ENCODE measurements around the gene GSG1L.

GSG1L gene

GRCh38 chr16:27859020-27859419 is 204.5 kb downstream of the GSG1L start:
- peaks cover 27% of the 10 kb centered on the region for H3K9me3 ChIP-seq (ENCODE audit: control insufficient read depth, low read length)
- no peak overlapping the region for H3K9ac ChIP-seq (ENCODE audit: low read length)
- no peak for DNase-seq (ENCODE audit: low read depth)

GRCh38 chr16:27853651-27854050 is 209.9 kb downstream of the GSG1L start:
- Histone ChIP-seq H3K4me3 (ENCODE audit: low read length) (no peak overlapping the region), H3K9me3 (ENCODE audit: control insufficient read depth, low read length) (no peaks in the 10 kb centered on the region), H3K4me1 (ENCODE audit: control insufficient read depth, insufficient read depth, low read length) (no peaks in the 10 kb centered on the region), H3K27me3 (replicated peaks; ENCODE audit: control insufficient read depth, insufficient read depth, low read length) (peaks cover 48% of the 10 kb centered on the region), H3K36me3 (ENCODE audit: control insufficient read depth, insufficient read depth, low read length, severe bottlenecking) (no peaks in the 10 kb centered on the region), H3K9ac (ENCODE audit: low read length) (no peak overlapping the region)
- DNase-seq (ENCODE audit: low read depth) = no peak

More at GRCh38 chr16:27859020-27859419, 204.5 kb downstream of the GSG1L start:
- Histone ChIP-seq H3K36me3 (ENCODE audit: control insufficient read depth, insufficient read depth, low read length, severe bottlenecking) (no peaks in the 10 kb centered on the region), H3K4me3 (ENCODE audit: low read length) (no peak overlapping the region), H3K4me1 (ENCODE audit: control insufficient read depth, insufficient read depth, low read length) (no peaks in the 10 kb centered on the region), H3K27me3 (replicated peaks; ENCODE audit: control insufficient read depth, insufficient read depth, low read length) (peaks cover 16% of the 10 kb centered on the region)

- no peak for DNase-seq (ENCODE audit: low read depth)
- peaks cover 51% of the 10 kb centered on the region for H3K27me3 ChIP-seq (replicated peaks; ENCODE audit: control insufficient read depth, insufficient read depth, low read length)
- no peaks in the 10 kb centered on the region for H3K36me3 ChIP-seq (ENCODE audit: control insufficient read depth, insufficient read depth, low read length, severe bottlenecking)
- H3K4me1 ChIP-seq (ENCODE audit: control insufficient read depth, insufficient read depth, low read length) = no peaks in the 10 kb centered on the region
- no peak overlapping the region for H3K4me3 ChIP-seq (ENCODE audit: low read length)
- H3K9me3 ChIP-seq (ENCODE audit: control insufficient read depth, low read length) = no peaks in the 10 kb centered on the region
- H3K9ac ChIP-seq (ENCODE audit: low read length) = no peak overlapping the region
These were observed 210.4 kb downstream of the GSG1L start for GRCh38 chr16:27853101-27853500.

DNA sequence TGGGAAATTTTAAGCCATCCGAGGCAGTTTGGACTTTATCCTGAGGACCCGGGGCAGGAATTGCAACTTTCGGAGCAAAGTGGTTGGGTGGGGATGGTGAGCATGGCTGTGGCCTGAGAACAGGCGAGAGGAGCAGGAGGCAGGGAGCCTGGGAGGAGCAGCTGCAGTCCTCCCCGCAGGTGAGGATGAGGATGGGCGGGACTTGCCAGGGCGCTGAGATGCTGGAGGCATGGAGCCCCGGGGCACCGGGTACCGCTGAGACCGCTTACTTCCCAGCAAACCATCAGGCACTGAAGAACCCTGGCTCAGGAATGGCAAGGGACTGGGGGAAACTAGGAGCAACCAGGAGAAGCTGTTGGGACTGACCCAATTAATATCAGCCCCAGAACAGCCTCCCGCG is 210.8 kb downstream of the GSG1L start:
- DNase-seq (ENCODE audit: low read depth) = no peak
- Histone ChIP-seq H3K4me1 (ENCODE audit: control insufficient read depth, insufficient read depth, low read length) (no peaks in the 10 kb centered on the region), H3K27me3 (replicated peaks; ENCODE audit: control insufficient read depth, insufficient read depth, low read length) (peaks cover 52% of the 10 kb centered on the region), H3K9ac (ENCODE audit: low read length) (no peak overlapping the region), H3K36me3 (ENCODE audit: control insufficient read depth, insufficient read depth, low read length, severe bottlenecking) (no peaks in the 10 kb centered on the region), H3K4me3 (ENCODE audit: low read length) (no peak overlapping the region), H3K9me3 (ENCODE audit: control insufficient read depth, low read length) (no peaks in the 10 kb centered on the region)

DNA sequence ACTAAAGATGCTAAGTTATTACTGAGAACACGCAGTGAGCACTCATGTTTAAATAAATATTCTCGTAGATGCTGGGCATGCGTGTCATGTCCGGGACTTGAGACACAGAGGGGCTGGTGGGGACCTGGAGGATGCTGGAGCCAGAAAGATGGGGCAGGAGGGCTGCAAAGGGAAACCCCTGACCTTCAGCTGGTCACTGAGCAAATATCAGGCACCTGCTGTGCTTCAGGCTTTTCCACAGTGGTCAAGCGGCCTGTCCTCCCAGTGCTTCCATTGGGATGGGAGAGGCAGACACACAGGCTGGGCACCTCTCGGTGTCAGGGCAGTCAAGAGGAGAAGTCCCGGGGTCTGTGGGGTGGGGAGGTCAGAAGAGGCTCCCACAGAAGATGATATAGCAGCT is 211.4 kb downstream of the GSG1L start:
- Histone ChIP-seq H3K36me3 (ENCODE audit: control insufficient read depth, insufficient read depth, low read length, severe bottlenecking) (no peaks in the 10 kb centered on the region), H3K9ac (ENCODE audit: low read length) (no peak overlapping the region), H3K9me3 (ENCODE audit: control insufficient read depth, low read length) (no peaks in the 10 kb centered on the region), H3K27me3 (replicated peaks; ENCODE audit: control insufficient read depth, insufficient read depth, low read length) (peaks cover 56% of the 10 kb centered on the region), H3K4me1 (ENCODE audit: control insufficient read depth, insufficient read depth, low read length) (no peaks in the 10 kb centered on the region), H3K4me3 (ENCODE audit: low read length) (no peak overlapping the region)
- DNase-seq (ENCODE audit: low read depth) = no peak

- Histone ChIP-seq H3K27me3 (replicated peaks; ENCODE audit: control insufficient read depth, insufficient read depth, low read length) (peaks cover 55% of the 10 kb centered on the region), H3K9me3 (ENCODE audit: control insufficient read depth, low read length) (no peaks in the 10 kb centered on the region), H3K9ac (ENCODE audit: low read length) (no peak overlapping the region), H3K4me3 (ENCODE audit: low read length) (no peak overlapping the region), H3K36me3 (ENCODE audit: control insufficient read depth, insufficient read depth, low read length, severe bottlenecking) (no peaks in the 10 kb centered on the region), H3K4me1 (ENCODE audit: control insufficient read depth, insufficient read depth, low read length) (no peaks in the 10 kb centered on the region)
- DNase-seq (ENCODE audit: low read depth) = no peak
These were observed 211.9 kb downstream of the GSG1L start for GRCh38 chr16:27851586-27851985.

DNA sequence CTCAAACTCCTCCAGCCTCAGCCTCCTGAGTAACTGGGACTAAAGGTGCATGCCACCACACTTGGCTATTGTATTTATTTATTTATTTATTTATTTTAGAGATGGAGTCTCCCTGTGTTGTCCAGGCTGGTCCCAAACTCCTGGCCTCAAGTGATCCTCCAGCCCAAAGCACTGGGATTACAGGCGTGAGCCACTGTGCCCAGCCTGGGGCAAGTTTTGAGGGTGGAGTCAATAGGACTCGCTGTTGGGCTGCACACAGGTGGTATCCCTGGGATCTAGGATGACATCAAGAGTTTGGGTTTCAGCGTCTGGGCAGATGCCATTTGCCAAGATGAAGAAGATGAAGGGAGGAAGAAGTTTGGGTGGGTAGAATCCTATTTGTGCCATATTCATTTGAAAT is 213.9 kb downstream of the GSG1L start:
- H3K4me1 ChIP-seq (ENCODE audit: control insufficient read depth, insufficient read depth, low read length) = no peaks in the 10 kb centered on the region
- no peak overlapping the region for H3K4me3 ChIP-seq (ENCODE audit: low read length)
- H3K27me3 ChIP-seq (replicated peaks; ENCODE audit: control insufficient read depth, insufficient read depth, low read length) = peaks cover 57% of the 10 kb centered on the region
- H3K9ac ChIP-seq (ENCODE audit: low read length) = no peak overlapping the region
- DNase-seq (ENCODE audit: low read depth) = no peak
- no peaks in the 10 kb centered on the region for H3K36me3 ChIP-seq (ENCODE audit: control insufficient read depth, insufficient read depth, low read length, severe bottlenecking)
- H3K9me3 ChIP-seq (ENCODE audit: control insufficient read depth, low read length) = peaks cover 8% of the 10 kb centered on the region

DNA sequence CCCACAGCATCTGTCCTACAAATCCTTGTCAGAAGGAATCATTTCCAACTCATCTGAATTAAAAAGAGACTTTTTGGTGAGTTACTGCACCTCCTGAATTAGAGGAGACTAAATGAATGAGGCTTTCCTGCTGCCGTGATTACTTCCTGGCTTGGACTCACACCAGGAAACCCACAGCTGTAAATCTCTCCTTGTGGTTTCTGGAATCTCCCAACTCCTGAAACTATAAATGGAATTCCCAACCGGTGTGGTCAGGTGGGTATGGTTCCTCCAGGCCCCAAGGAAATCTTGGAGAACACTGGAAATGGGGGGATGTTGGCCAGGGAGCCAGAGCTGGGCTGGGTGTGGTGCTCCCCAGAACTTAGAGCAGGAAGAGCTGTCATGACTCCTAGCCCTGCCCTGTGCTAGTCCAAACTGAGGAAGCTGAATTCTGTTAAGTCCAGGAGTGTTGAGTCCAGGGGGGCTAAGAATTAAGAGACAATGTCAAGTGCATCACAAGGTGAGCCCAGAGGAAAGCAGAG is 216.4 kb downstream of the GSG1L start:
- no peak overlapping the region for H3K9ac ChIP-seq (ENCODE audit: low read length)

DNA sequence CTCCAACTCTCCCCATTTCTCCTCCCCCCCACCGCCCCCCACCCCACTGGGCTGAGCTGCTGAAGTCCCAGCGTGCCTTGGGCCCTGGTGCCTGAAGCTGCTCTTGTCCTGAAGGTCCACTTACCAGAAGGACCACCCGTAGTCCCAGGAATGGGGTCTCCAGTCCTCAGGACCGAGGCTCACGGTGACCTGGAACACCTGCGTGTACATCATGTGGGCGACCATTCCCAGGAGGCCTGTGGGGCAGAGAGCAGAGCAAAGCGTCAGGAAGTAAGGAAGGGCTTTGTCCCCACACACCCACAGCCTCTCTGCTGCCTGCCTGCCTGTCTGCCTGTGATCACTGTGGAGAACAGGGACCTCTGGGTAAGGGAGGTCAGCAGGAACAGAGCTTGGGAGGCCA is 218.7 kb downstream of the GSG1L start:
- DNase-seq (ENCODE audit: low read depth) = no peak
- Histone ChIP-seq H3K9me3 (ENCODE audit: control insufficient read depth, low read length) (peaks cover 8% of the 10 kb centered on the region), H3K36me3 (ENCODE audit: control insufficient read depth, insufficient read depth, low read length, severe bottlenecking) (no peaks in the 10 kb centered on the region), H3K4me1 (ENCODE audit: control insufficient read depth, insufficient read depth, low read length) (no peaks in the 10 kb centered on the region), H3K27me3 (replicated peaks; ENCODE audit: control insufficient read depth, insufficient read depth, low read length) (peaks cover 49% of the 10 kb centered on the region), H3K4me3 (ENCODE audit: low read length) (no peak overlapping the region), H3K9ac (ENCODE audit: low read length) (no peak overlapping the region)

More for the DNA sequence above, 216.4 kb downstream of the GSG1L start:
- H3K36me3 ChIP-seq (ENCODE audit: control insufficient read depth, insufficient read depth, low read length, severe bottlenecking) = no peaks in the 10 kb centered on the region
- H3K4me3 ChIP-seq (ENCODE audit: low read length) = no peak overlapping the region
- H3K4me1 ChIP-seq (ENCODE audit: control insufficient read depth, insufficient read depth, low read length) = no peaks in the 10 kb centered on the region
- H3K27me3 ChIP-seq (replicated peaks; ENCODE audit: control insufficient read depth, insufficient read depth, low read length) = peaks cover 55% of the 10 kb centered on the region
- no peak for DNase-seq (ENCODE audit: low read depth)
- peaks cover 8% of the 10 kb centered on the region for H3K9me3 ChIP-seq (ENCODE audit: control insufficient read depth, low read length)

DNA sequence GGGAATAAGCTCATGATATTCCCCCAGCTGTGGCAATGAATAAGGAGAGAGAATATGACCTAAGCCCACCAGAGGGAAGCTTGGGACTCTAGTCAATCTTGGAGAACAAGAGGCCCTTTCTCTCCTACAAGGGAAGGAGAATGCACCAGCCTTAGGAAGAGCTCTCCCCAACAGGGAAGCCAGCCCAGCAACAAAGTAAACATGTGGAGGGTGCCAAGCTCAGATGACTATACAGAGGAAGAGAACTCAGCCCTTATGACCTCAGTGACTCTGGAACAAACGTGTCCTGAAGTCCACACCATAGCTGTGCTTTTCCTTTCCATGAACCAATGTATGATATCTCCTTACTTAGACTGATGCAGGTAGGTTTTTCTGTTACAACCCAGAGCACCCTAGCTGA is 219.7 kb downstream of the GSG1L start:
- Histone ChIP-seq H3K27me3 (replicated peaks; ENCODE audit: control insufficient read depth, insufficient read depth, low read length) (peaks cover 49% of the 10 kb centered on the region), H3K36me3 (ENCODE audit: control insufficient read depth, insufficient read depth, low read length, severe bottlenecking) (no peaks in the 10 kb centered on the region), H3K4me1 (ENCODE audit: control insufficient read depth, insufficient read depth, low read length) (peaks cover 3% of the 10 kb centered on the region), H3K4me3 (ENCODE audit: low read length) (no peak overlapping the region), H3K9ac (ENCODE audit: low read length) (no peak overlapping the region), H3K9me3 (ENCODE audit: control insufficient read depth, low read length) (peaks cover 8% of the 10 kb centered on the region)
- no peak for DNase-seq (ENCODE audit: low read depth)

- Histone ChIP-seq H3K4me3 (ENCODE audit: low read length) (no peak overlapping the region), H3K27me3 (replicated peaks; ENCODE audit: control insufficient read depth, insufficient read depth, low read length) (peaks cover 45% of the 10 kb centered on the region), H3K4me1 (ENCODE audit: control insufficient read depth, insufficient read depth, low read length) (peaks cover 3% of the 10 kb centered on the region), H3K9me3 (ENCODE audit: control insufficient read depth, low read length) (peaks cover 8% of the 10 kb centered on the region), H3K36me3 (ENCODE audit: control insufficient read depth, insufficient read depth, low read length, severe bottlenecking) (no peaks in the 10 kb centered on the region), H3K9ac (ENCODE audit: low read length) (no peak overlapping the region)
- no peak for DNase-seq (ENCODE audit: low read depth)
These were observed 221.6 kb downstream of the GSG1L start for GRCh38 chr16:27841911-27842310.

- DNase-seq (ENCODE audit: low read depth) = no peak
These were observed 222.3 kb downstream of the GSG1L start for GRCh38 chr16:27841061-27841801.

More at GRCh38 chr16:27841061-27841801, 222.3 kb downstream of the GSG1L start:
- Histone ChIP-seq H3K9ac (ENCODE audit: low read length) (no peak overlapping the region), H3K4me1 (ENCODE audit: control insufficient read depth, insufficient read depth, low read length) (peaks cover 3% of the 10 kb centered on the region), H3K36me3 (ENCODE audit: control insufficient read depth, insufficient read depth, low read length, severe bottlenecking) (no peaks in the 10 kb centered on the region), H3K4me3 (ENCODE audit: low read length) (no peak overlapping the region), H3K9me3 (ENCODE audit: control insufficient read depth, low read length) (peaks cover 6% of the 10 kb centered on the region), H3K27me3 (replicated peaks; ENCODE audit: control insufficient read depth, insufficient read depth, low read length) (peaks cover 49% of the 10 kb centered on the region)
